HG03432 (cell line): ENCODE measurements around the gene DUSP8.
"Not testable (repeated sequence)": the region's sequence is repeated elsewhere in the genome, so short reads cannot be mapped to it uniquely, and the experiment has no call there.

ENCODE experiments used
- ATAC-seq: cut with Tn5 transposase; IDR thresholded peaks from one replicate; pipeline ENCODE4 v1.9.1; 2021; ENCODE audit warnings: mild to moderate bottlenecking, moderate library complexity; ENCODE audit not compliant: unreplicated experiment

The DUSP8 gene, protein sequence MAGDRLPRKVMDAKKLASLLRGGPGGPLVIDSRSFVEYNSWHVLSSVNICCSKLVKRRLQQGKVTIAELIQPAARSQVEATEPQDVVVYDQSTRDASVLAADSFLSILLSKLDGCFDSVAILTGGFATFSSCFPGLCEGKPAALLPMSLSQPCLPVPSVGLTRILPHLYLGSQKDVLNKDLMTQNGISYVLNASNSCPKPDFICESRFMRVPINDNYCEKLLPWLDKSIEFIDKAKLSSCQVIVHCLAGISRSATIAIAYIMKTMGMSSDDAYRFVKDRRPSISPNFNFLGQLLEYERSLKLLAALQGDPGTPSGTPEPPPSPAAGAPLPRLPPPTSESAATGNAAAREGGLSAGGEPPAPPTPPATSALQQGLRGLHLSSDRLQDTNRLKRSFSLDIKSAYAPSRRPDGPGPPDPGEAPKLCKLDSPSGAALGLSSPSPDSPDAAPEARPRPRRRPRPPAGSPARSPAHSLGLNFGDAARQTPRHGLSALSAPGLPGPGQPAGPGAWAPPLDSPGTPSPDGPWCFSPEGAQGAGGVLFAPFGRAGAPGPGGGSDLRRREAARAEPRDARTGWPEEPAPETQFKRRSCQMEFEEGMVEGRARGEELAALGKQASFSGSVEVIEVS

DNA sequence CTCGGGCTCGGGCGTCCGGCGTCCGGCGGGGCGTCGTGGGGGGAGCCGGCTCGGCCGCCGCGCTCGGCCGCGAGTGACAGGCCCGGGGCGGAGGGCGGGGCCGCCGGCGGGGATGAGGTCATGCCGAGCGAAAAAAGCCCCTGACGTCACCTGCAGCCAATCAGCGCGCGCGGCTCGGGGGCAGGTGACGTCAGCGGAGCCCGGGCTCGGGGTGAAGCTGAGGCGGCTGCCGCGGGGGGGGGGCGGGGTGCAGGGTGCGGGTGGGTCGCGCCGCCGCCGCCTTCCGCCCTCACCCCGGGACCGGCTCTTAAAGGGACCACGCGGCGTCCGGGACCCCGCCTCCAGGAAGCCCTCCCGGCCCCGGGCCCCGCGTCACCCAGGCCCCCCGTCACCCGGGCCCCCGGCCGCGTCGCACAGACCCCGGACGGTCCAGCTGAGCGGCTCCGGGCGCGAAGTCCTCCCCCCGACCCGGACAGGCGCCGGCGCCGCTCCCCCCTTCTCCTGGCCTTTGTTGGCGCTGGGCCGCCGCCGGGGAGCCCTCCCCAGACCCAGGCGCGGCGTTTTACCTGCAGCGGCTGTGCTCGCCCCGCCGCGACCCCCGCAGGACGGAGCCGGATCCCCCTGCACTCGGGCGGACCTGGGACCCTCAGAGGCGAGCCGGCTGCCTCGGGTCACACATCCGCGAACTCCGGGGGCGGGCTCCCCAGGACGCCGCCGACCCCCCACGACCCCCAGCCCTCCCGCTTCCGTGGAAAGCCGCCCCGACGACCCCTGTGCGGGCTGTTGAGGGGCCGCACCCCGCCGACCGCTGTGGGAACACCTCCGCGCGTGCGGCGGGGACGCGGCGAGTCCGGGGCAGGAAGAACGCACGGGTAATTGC is at the start of gene DUSP8:
Gene DUSP8 (minus strand): TSS at position 75 of the 880 bp plus-strand sequence. CDS start 6,445 bp downstream, outside the sequence.
- peak; percentile 67 for ATAC-seq

DNA sequence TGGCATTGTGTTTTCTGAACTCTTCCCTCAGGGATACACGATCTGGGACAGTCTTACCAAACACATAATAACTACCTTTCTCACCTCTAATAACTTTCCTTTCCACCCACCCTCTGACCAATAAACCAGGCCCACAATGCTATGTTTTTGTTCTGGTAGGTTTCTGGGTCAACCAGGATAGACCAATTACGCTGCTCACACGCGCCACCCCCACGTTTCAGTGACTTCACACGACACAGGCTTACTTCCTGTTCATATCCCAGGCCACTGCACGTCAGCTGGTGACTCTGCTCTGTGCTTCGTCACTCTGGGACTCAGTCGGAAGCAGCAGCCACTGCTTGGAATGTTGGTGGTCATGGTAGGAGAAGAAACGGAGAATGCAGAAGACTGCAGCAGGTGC is 47.4 kb upstream of the DUSP8 start:
- no peak for ATAC-seq

DNA sequence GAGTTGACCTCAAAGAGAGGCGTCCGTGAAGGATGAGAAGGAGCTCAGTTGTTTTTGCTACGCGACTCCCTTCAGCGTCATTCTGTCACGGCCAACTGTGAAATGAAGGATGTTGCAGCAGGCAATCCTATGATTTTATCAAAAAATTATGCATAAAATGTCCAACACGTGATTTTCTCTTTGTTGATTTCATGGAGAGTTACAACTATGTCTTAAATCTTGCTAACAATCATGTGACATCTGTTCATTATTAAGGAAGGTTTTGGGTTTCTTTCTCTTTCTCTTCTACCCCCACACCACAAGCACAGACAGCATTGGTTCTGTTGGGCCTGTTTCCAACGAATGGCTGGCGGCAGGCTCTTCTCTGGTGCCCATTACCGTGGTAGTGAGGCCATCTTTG is 46.2 kb upstream of the DUSP8 start:
- ATAC-seq = no peak

DNA sequence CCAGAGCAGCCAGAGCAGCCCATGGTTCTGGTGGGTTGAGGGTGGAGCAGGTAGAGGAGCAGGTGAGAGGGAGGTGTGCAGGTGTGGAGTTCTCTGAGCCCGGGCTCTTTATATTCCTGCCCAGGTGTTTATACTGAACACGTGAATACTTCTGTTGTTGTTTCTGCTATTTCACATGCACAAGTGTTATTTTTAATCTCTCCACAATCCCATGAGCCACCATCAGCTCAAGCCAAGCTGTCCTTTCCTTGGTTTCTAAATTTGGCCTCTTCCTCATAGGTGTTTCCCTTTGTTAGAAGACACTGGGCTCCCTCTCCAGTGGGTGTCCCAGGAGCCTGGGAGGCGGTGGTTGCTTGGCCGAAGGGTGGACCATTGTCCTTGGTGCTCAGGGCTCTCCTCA is 36.3 kb upstream of the DUSP8 start, which contains the start of gene KRTAP5-3:
Gene KRTAP5-3 (minus strand): TSS at position 101 of the 400 bp plus-strand sequence. CDS start 78 bp downstream, at position 23.
- no peak for ATAC-seq

DNA sequence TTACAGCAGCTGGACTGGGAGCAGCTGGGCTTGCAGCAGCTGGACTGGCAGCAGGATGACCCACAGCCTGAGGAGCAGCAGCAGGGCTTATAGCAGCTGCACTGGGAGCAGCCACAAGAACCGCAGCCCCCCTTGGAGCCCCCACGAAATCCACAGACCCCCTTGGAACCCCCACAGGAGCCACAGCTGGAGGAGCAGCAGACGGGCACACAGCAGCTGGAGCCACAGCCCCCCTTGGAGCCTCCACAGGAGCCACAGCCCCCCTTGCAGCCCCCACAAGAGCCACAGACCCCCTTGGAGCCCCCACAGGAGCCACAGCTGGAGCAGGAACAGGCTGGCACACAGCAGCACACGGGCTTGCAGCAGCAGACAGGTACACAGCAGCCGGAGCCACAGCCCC is 35.8 kb upstream of the DUSP8 start:
- not testable (repeated sequence) for ATAC-seq

DNA sequence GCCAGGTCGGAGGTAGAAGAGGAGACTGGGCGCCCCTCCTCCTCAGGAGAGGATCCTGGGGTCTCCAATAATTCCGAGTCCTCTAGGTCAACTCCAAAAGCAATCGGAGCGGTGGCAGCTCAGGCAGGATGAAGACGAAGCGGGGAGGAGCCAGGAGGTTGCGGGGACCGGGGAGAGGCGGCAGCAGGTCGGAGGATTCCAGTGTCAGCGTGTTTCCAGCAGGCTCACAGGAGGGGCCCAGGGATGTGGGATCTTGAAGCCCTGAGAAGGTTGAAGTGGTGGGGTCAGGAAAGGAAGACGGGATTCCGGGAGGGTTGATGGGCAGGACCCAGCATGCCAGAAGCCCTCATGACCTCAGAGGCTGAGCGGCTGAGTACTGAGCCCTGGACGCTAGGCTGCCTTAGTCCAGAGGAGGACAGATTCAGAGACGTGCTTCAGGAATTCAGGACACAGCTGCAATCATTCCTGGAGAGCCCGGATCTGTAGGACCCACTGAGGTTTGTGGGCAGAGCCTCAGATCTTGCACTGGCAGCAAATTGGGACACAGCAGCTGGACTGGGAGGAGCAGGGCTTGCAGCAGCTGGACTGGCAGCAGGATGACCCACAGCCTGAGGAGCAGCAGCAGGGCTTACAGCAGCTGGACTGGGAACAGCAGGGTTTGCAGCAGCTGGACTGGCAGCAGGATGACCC is 35.2 kb upstream of the DUSP8 start:
- ATAC-seq = not testable (repeated sequence)

GRCh38 chr11:1605923-1606322 is 33.9 kb upstream of the DUSP8 start:
- ATAC-seq = peak; percentile 77

GRCh38 chr11:1604711-1605110 is 32.6 kb upstream of the DUSP8 start:
- no peak for ATAC-seq

GRCh38 chr11:1604181-1604580 is 32.1 kb upstream of the DUSP8 start:
- ATAC-seq = no peak

GRCh38 chr11:1603629-1604028 is 31.6 kb upstream of the DUSP8 start:
- no peak for ATAC-seq

GRCh38 chr11:1601663-1602062 is 29.6 kb upstream of the DUSP8 start:
- not testable (repeated sequence) for ATAC-seq

GRCh38 chr11:1600626-1601025 is 28.6 kb upstream of the DUSP8 start:
- no peak for ATAC-seq

- no peak for ATAC-seq
These were observed 26.7 kb upstream of the DUSP8 start for GRCh38 chr11:1598816-1599215.

GRCh38 chr11:1598406-1598805 is 26.3 kb upstream of the DUSP8 start:
- not testable (repeated sequence) for ATAC-seq

GRCh38 chr11:1597994-1598380 is 25.9 kb upstream of the DUSP8 start, which contains the start of gene KRTAP5-2:
Gene KRTAP5-2, minus strand, starts transcription at chr11:1598294. Its CDS starts 44 bp downstream, at chr11:1598250.
- no peak for ATAC-seq

- ATAC-seq = no peak
These were observed 25.4 kb upstream of the DUSP8 start for GRCh38 chr11:1597331-1597993.

GRCh38 chr11:1596576-1597121 is 24.6 kb upstream of the DUSP8 start:
- ATAC-seq = not testable (repeated sequence)

DNA sequence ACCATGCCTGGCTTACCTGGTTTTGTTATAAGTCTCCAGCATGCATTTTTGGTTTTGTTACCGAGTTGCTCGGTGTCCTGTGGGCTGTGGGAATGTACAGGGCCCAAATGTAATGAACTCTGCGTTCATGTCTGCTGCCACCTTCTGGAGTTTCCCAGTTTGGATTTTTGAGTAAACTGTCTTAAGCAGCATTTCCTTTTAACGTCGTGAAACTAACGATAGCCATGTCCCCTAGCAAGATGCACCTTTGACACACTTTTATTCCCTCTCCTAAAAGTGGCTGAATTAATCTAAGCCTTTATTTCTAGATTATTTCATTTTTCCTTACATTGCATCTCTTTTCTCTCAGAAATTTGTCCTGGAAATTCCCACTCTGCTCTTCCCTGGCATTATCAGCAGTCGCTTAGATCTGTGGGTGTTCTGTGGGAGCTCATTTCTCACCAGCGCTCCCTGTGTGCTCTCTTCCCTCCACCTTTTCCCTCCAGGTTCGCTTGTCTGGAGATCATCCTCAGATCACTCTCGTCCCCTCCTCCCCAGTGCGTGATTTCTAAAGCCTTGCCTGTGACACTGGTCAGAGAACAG is 24.0 kb upstream of the DUSP8 start:
- ATAC-seq = not testable (repeated sequence)

DNA sequence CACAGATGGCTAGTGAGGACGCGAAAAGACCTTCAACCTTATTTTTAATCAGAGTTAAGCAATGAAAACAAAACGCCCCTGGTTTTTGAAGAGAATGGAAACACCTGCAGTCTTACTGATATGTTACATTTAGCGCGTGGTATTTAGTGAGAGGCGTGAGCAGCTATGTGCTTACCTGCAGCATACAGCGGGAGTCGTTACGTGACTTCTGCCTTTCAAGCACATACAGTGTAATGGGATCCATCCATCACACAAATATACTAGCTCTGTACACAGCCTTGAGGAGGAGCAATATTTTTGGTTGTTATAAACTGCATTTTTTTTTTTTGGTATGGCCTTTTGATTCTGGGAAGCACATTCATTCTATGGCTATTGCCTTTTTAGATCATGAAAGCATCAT is 20.6 kb upstream of the DUSP8 start:
- ATAC-seq = no peak
